ENCODE results near the gene LRFN3.

GRCh38 chr19:35990771-35991730 lies 54.9 kb downstream of the LRFN3 start:
- no peak for TF ChIP-seq CTCF (IDR thresholded peaks at IDR 0.05; ENCODE audit: low read depth, low read length)
- no peak for TF ChIP-seq EZH2phosphoT487 (IDR thresholded peaks at IDR 0.05; ENCODE audit: low read depth)
